Transverse colon (tissue), 4 donors: ENCODE data around the gene CRISPLD2. TPM values are rescaled to one million over a fixed set of nuclear protein-coding genes. Genes with fewer than 3 reads are reported as not detected.
A peak's percentile ranks its signal among the peaks of the same experiment; 100 is the strongest.

Experiments used
- DNase-seq: peaks from one replicate; pipeline ENCODE4 v3.0.0-alpha.2; 2019
- H3K27ac ChIP-seq, 4 donors: fragments of 200-600 bp; sonication (generic); 2 replicates each; pipeline ENCODE4 v1.5.1; 2016 to 2018; ENCODE audit warnings: inconsistent platforms in 4 of 4
- H3K27me3 ChIP-seq: fragments of 200-600 bp; sonication (generic); 2 replicates; pipeline ENCODE4 v1.5.1; 2017; ENCODE audit warnings: inconsistent platforms
- H3K36me3 ChIP-seq, 4 donors: fragments of 200-600 bp; sonication (generic); 2 replicates each; pipeline ENCODE4 v1.5.1; 2017 to 2019; ENCODE audit warnings: inconsistent platforms in 4 of 4
- H3K4me1 ChIP-seq, 4 donors: fragments of 200-600 bp; sonication (generic); 2 replicates each; pipeline ENCODE4 v1.5.1; 2017 to 2020; ENCODE audit warnings: inconsistent platforms in 4 of 4
- H3K4me3 ChIP-seq, 4 donors: fragments of 200-600 bp; sonication (generic); 1 replicate in 1 of 4; 2 replicates in 3 of 4; pipeline versions ENCODE4 v1.5.1 to v1.6.1; 2017 to 2019; ENCODE audit warnings: inconsistent platforms in 4 of 4
- H3K9me3 ChIP-seq, 2 donors: fragments of 200-600 bp; sonication (generic); 2 replicates each; pipeline ENCODE4 v1.5.1; 2017 to 2019; ENCODE audit warnings: inconsistent platforms in 2 of 2
- CTCF ChIP-seq, 5 experiments: fragments of 200-600 bp in 3 of 5; fragments of 450-650 bp in 2 of 5; sonication (generic) in 3 of 5; IDR thresholded peaks; 1 replicate in 2 of 5; 2 replicates in 3 of 5; pipeline ENCODE4 v1.5.1; 2016 to 2017; ENCODE audit warnings: antibody characterized with exemption in 5 of 5, inconsistent platforms in 3 of 5, mild to moderate bottlenecking in 2 of 5, moderate library complexity in 1 of 5
- EP300 ChIP-seq: sonication (generic); formaldehyde crosslinking; IDR thresholded peaks from one replicate; pipeline ENCODE4 v1.6.1; 2017; ENCODE audit warnings: antibody characterized with exemption, low read depth
- POLR2A ChIP-seq: fragments of 450-650 bp; IDR thresholded peaks from one replicate; pipeline ENCODE4 v1.6.1; 2016; ENCODE audit warnings: antibody characterized with exemption, mild to moderate bottlenecking, moderate library complexity
- POLR2AphosphoS5 ChIP-seq, 3 donors: sonication (generic); formaldehyde crosslinking; IDR thresholded peaks; one replicate each; pipeline ENCODE4 v1.6.1; 2016; ENCODE audit warnings: antibody characterized with exemption in 3 of 3
- WGBS, 2 donors: methylation state at CpG; one replicate each; pipeline ENCODE4 v1.1.5; 2018; ENCODE audit warnings: low coverage in 1 of 2; 5-methylcytosine and 5-hydroxymethylcytosine counted together
- in situ Hi-C, 4 donors: fragments of 200-750 bp; cut with MboI; loops; one replicate each; pipeline versions ENCODE4 v1.15.0 to v1.15.1; 2017; ENCODE audit warnings: low sequenced_read_pairs in 3 of 4, low pct_ligation_motif_present in 1 of 4, low pct_unique_long_range_greater_than_20kb in 1 of 4
- intact Hi-C: fragments of 100-400 bp; cut with DNase I; formaldehyde crosslinking; loops from one replicate; pipeline ENCODE4 v1.15.1; 2023; ENCODE audit warnings: low total_unique reads
- total RNA-seq, 4 donors: library from RNA; depleted of rRNA; stranded (reverse); fragments of >200 nt; gene quantifications; one replicate each; pipeline ENCODE4 v1.1.0, GENCODE V29; 2016

Gene CRISPLD2
- total RNA-seq, 4 donors from 2014 or later = 53.4 to 326 (median 71.0) TPM

- peaks cover 20 to 63% (median 36%) of the 10 kb centered on the region in 4 donors for H3K4me1 ChIP-seq
- in situ Hi-C loops = no loop called here
- DNase-seq = no peak
- H3K27ac ChIP-seq = peak overlapping the region; percentile 83 to 97 (median 92)
- intact Hi-C loops = no loop called here
- H3K27me3 ChIP-seq = peaks cover 31% of the 10 kb centered on the region
- no peaks in the 10 kb centered on the region for H3K9me3 ChIP-seq
- WGBS, 2 donors = 24% methylated on average over 5 of the region's 5 CpGs; no CpG with 5 or more reads in 1 of the 2 donors
- peak overlapping the region in 1 of 4 donors; percentile 61 for H3K4me3 ChIP-seq
- no peaks in the 10 kb centered on the region for H3K36me3 ChIP-seq
- TF ChIP-seq POLR2A (no peak), POLR2AphosphoS5 (IDR thresholded peaks at IDR 0.05) (no peak), EP300 (no peak), CTCF (IDR thresholded peaks at IDR 0.05) (no peak)
Observed at GRCh38 chr16:84823926-84824325, 4.1 kb downstream of the CRISPLD2 start.

- TF ChIP-seq CTCF (IDR thresholded peaks at IDR 0.05) (no peak), POLR2AphosphoS5 (IDR thresholded peaks at IDR 0.05) (no peak), EP300 (no peak), POLR2A (peak; percentile 33)
- intact Hi-C loops = no loop called here
- no peak for DNase-seq
- no peaks in the 10 kb centered on the region for H3K36me3 ChIP-seq
- in situ Hi-C loops = no loop called here
- no peaks in the 10 kb centered on the region for H3K9me3 ChIP-seq
- peak overlapping the region in 1 of 4 donors; percentile 0 for H3K4me3 ChIP-seq
- 75% methylated on average over 8 of the region's 8 CpGs; no CpG with 5 or more reads in 1 of the 2 donors for WGBS, 2 donors
- peaks cover 17 to 69% (median 40%) of the 10 kb centered on the region in 4 donors for H3K4me1 ChIP-seq
- peak overlapping the region; percentile 83 to 97 (median 92) for H3K27ac ChIP-seq
- peaks cover 14% of the 10 kb centered on the region for H3K27me3 ChIP-seq
Observed at GRCh38 chr16:84825896-84826557, 6.2 kb downstream of the CRISPLD2 start.

- H3K36me3 ChIP-seq = no peaks in the 10 kb centered on the region
- H3K4me1 ChIP-seq = peaks cover 23 to 74% (median 45%) of the 10 kb centered on the region in 4 donors
- no peaks in the 10 kb centered on the region for H3K9me3 ChIP-seq
- intact Hi-C loops (no loop called here), in situ Hi-C loops (no loop called here)
- peak overlapping the region in 1 of 4 donors; percentile 0 for H3K4me3 ChIP-seq
- TF ChIP-seq POLR2AphosphoS5 (IDR thresholded peaks at IDR 0.05) (peak; percentile 42 to 83 (median 73)), EP300 (peak; percentile 73), POLR2A (no peak), CTCF (IDR thresholded peaks at IDR 0.05) (no peak)
- peak; percentile 57 for DNase-seq
- 70 to 80% methylated on average over 1 to 12 of the region's 13 CpGs for WGBS, 2 donors
- H3K27me3 ChIP-seq = peaks cover 11% of the 10 kb centered on the region
- H3K27ac ChIP-seq = peak overlapping the region; percentile 83 to 97 (median 92)
Observed at GRCh38 chr16:84826558-84826941, 6.8 kb downstream of the CRISPLD2 start.

GRCh38 chr16:84827131-84827574 lies 7.4 kb downstream of the CRISPLD2 start:
- peak overlapping the region in 1 of 4 donors; percentile 0 for H3K4me3 ChIP-seq
- no peaks in the 10 kb centered on the region for H3K9me3 ChIP-seq
- intact Hi-C loops (no loop called here), in situ Hi-C loops (no loop called here)
- peaks cover 29 to 80% (median 51%) of the 10 kb centered on the region in 4 donors for H3K4me1 ChIP-seq
- peak overlapping the region; percentile 83 to 97 (median 92) for H3K27ac ChIP-seq
- no peak for DNase-seq
- no peaks in the 10 kb centered on the region for H3K36me3 ChIP-seq
- peaks cover 5% of the 10 kb centered on the region for H3K27me3 ChIP-seq
- WGBS, 2 donors = 55 to 71% methylated on average over 9 to 16 of the region's 16 CpGs
- no peak for TF ChIP-seq EP300
- TF ChIP-seq POLR2AphosphoS5 (IDR thresholded peaks at IDR 0.05) = peak in 2 of 3 donors; percentile 16 to 66
